GM12872 (cell line): ENCODE data around the gene CACYBP.

Experiments
- TF ChIP-seq, protein P1 (sequence below): IDR thresholded peaks from 3 replicates; pipeline ENCODE4 v1.5.1; 2011; ENCODE audit warnings: low read depth, mild to moderate bottlenecking, low read length, moderate library complexity; ENCODE audit not compliant: insufficient read depth

CACYBP gene

GRCh38 chr1:175019524-175019923 is 19.8 kb downstream of the CACYBP start:
- TF ChIP-seq, protein P1, sequence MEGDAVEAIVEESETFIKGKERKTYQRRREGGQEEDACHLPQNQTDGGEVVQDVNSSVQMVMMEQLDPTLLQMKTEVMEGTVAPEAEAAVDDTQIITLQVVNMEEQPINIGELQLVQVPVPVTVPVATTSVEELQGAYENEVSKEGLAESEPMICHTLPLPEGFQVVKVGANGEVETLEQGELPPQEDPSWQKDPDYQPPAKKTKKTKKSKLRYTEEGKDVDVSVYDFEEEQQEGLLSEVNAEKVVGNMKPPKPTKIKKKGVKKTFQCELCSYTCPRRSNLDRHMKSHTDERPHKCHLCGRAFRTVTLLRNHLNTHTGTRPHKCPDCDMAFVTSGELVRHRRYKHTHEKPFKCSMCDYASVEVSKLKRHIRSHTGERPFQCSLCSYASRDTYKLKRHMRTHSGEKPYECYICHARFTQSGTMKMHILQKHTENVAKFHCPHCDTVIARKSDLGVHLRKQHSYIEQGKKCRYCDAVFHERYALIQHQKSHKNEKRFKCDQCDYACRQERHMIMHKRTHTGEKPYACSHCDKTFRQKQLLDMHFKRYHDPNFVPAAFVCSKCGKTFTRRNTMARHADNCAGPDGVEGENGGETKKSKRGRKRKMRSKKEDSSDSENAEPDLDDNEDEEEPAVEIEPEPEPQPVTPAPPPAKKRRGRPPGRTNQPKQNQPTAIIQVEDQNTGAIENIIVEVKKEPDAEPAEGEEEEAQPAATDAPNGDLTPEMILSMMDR, result no peak

DNA sequence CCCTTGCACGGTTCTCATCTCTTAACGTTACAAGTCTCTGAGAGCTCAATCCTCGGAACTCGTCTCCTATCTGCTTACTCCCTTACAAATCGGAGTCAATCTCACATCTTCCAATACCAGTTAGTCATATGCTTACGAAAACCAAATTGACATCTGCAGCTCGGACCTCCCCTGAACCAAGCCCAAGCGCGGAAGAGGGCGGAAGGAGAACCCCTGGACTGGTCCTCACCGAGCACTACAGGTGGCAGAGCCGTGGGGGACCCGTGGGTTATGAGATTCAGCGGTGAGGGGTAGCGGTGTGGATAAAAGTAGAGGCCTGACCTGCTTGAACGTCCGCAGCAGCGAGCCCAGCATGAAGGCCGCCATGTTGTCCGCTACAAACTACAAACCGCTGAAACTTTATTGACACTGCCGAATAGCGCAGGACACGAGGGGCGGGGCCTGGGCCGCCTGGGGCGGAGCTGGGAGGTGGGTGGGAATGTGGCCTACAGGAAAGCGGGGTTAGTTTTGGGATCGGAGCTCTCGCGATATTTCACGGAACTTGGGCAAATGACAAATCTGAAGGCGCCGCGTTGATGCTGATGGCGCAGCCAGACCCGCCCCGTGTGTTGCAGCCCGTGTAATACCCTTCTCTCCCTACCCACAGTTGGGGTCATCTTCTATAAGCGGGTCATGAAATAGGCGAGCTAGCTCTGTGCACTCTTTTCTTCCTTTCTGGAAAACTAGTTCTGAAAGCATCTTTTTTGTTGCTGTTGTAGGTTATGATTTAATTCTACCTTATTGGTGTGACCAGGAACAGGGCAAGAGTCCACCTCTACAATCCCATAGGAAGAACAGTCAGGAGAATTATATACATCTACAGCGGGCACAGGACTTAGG is 23.5 kb downstream of the CACYBP start, which contains the start of gene MRPS14:
Gene MRPS14 (minus strand): TSS at position 383 of the 879 bp plus-strand sequence. CDS start 17 bp downstream, at position 366.
- TF ChIP-seq, protein P1, result no peak

DNA sequence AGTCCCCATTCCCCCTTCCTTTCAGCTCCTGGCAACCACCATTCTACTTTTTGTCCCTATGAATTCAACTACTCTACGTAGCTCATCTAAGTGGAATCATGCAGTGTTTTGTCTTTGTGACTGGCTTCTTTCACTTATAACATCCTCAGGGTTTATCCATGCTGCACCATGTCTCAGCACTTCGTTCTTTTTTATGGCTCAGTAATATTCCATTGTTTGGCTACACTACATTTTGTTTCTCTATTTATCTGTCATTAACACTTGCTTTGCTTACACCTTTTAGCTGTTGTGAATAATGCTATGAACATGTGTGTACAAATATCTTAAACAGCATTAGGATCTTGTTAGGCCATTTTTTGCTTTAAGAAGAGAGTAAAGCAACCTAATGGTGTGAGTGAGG is 25.0 kb downstream of the CACYBP start:
- TF ChIP-seq, protein P1, result no peak

- TF ChIP-seq, protein P1, result no peak
These were observed 34.2 kb downstream of the CACYBP start for GRCh38 chr1:175033953-175034352.

DNA sequence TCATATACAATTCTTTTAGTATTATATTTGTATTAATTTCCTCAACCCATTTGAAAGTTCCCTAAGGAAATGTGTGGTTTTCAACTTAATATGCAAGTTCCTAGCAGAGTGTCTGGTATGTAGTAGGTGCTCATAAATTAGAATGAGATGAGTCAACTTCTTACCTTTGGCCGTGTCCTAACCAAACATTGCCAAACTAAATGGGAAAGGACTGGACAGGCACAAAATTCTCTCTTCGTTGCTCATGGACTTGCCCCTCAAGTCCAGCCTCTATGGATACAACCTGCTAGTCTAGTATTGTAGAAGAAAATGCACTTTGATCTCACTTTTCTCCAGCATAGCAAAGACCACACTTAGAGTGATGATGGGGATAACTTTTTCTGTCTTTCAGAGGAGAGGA is 35.0 kb downstream of the CACYBP start:
- TF ChIP-seq, protein P1, result no peak

- TF ChIP-seq, protein P1, result no peak
These were observed 36.1 kb downstream of the CACYBP start for GRCh38 chr1:175035865-175036264.

DNA sequence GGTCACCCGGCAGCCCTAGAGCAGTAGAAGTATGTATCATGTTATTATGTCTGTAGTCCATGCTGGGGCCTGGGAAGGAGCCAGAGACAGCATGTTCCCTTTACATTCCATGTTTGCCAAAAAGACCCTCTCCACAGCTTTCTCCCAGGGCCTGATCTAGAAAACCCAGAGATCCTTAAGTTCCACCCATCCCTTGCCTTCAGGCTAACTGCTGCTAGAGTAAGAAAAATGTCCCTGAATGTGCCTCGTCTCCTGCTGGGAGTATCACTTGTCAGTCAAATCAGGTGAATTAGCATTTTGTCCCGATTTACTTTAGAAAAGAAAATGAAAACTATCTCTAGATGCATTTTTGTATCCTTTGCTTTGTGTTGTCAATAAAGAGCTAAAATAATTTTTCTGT is 36.7 kb downstream of the CACYBP start:
- TF ChIP-seq, protein P1, result no peak
